ENCODE data around the gene EFNA1.

Gene EFNA1

GRCh38 chr1:155084722-155085503, 42.8 kb upstream of the EFNA1 start:
- Histone ChIP-seq H3K36me3 (ENCODE audit: control insufficient read depth, insufficient read depth, low read length) (no peaks in the 10 kb centered on the region), H3K27me3 (ENCODE audit: control insufficient read depth, insufficient read depth, low read length) (peaks cover 26% of the 10 kb centered on the region), H3K4me1 (ENCODE audit: control insufficient read depth, insufficient read depth, low read length) (peaks cover 16% of the 10 kb centered on the region), H3K27ac (ENCODE audit: low read depth, low read length) (peak overlapping the region; percentile 79), H3K9ac (ENCODE audit: low read length) (peak overlapping the region; percentile 69), H3K4me3 (ENCODE audit: low read length) (peak overlapping the region; percentile 86)

DNA sequence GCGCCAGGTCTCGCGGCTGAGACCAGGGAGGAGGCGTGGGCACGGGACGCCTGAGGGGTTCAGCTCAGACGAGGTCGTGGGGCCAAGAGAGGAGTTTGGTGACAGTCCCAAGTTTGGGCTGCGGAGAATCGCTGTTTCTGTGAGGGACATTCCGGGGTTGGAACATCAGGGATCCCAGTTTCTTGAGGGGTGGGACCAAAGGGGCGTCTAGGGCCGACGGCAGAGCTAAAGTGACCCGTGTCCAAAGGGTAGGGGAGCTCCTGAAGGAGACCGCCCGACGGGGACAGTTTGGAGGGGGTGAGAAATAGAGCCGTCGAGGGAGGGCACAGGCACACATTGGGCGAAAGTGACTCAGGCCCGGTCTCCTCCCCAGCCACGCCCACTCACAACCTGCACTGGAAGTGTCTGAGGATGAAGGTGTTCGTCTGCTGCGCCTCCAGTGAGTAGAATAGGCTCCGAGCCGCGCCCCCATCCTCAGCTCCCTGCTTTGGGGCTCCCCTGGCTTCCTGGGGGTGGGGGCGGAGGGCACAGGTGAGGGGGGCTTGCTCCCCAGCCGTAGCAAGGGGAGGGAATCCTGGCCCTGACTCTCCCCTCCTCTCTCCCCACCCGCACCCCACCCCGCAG, 42.1 kb upstream of the EFNA1 start:
- Histone ChIP-seq H3K27me3 (ENCODE audit: control insufficient read depth, insufficient read depth, low read length) (peaks cover 23% of the 10 kb centered on the region), H3K4me1 (ENCODE audit: control insufficient read depth, insufficient read depth, low read length) (peaks cover 14% of the 10 kb centered on the region), H3K9ac (ENCODE audit: low read length) (peak overlapping the region; percentile 58), H3K4me3 (ENCODE audit: low read length) (peak overlapping the region; percentile 86), H3K36me3 (ENCODE audit: control insufficient read depth, insufficient read depth, low read length) (no peaks in the 10 kb centered on the region), H3K27ac (ENCODE audit: low read depth, low read length) (peak overlapping the region; percentile 79)

- no peak overlapping the region for H3K9ac ChIP-seq (ENCODE audit: low read length)
- H3K4me3 ChIP-seq (ENCODE audit: low read length), result no peak overlapping the region
- H3K27me3 ChIP-seq (ENCODE audit: control insufficient read depth, insufficient read depth, low read length), result peaks cover 19% of the 10 kb centered on the region
- no peak overlapping the region for H3K27ac ChIP-seq (ENCODE audit: low read depth, low read length)
- H3K36me3 ChIP-seq (ENCODE audit: control insufficient read depth, insufficient read depth, low read length), result no peaks in the 10 kb centered on the region
- H3K4me1 ChIP-seq (ENCODE audit: control insufficient read depth, insufficient read depth, low read length), result peaks cover 9% of the 10 kb centered on the region
Observed at GRCh38 chr1:155086128-155086741, 41.4 kb upstream of the EFNA1 start.

- no peak overlapping the region for H3K4me3 ChIP-seq (ENCODE audit: low read length)
- H3K4me1 ChIP-seq (ENCODE audit: control insufficient read depth, insufficient read depth, low read length), result peaks cover 7% of the 10 kb centered on the region
- H3K9ac ChIP-seq (ENCODE audit: low read length), result no peak overlapping the region
- H3K36me3 ChIP-seq (ENCODE audit: control insufficient read depth, insufficient read depth, low read length), result no peaks in the 10 kb centered on the region
- no peak overlapping the region for H3K27ac ChIP-seq (ENCODE audit: low read depth, low read length)
- H3K27me3 ChIP-seq (ENCODE audit: control insufficient read depth, insufficient read depth, low read length), result peaks cover 15% of the 10 kb centered on the region
Observed at GRCh38 chr1:155086856-155087535, 40.7 kb upstream of the EFNA1 start.

- no peaks in the 10 kb centered on the region for H3K27me3 ChIP-seq (ENCODE audit: control insufficient read depth, insufficient read depth, low read length)
- no peak overlapping the region for H3K9ac ChIP-seq (ENCODE audit: low read length)
- no peak overlapping the region for H3K27ac ChIP-seq (ENCODE audit: low read depth, low read length)
- peaks cover 13% of the 10 kb centered on the region for H3K4me1 ChIP-seq (ENCODE audit: control insufficient read depth, insufficient read depth, low read length)
- no peaks in the 10 kb centered on the region for H3K36me3 ChIP-seq (ENCODE audit: control insufficient read depth, insufficient read depth, low read length)
- H3K4me3 ChIP-seq (ENCODE audit: low read length), result no peak overlapping the region
Observed at GRCh38 chr1:155091071-155092051, 36.3 kb upstream of the EFNA1 start.

DNA sequence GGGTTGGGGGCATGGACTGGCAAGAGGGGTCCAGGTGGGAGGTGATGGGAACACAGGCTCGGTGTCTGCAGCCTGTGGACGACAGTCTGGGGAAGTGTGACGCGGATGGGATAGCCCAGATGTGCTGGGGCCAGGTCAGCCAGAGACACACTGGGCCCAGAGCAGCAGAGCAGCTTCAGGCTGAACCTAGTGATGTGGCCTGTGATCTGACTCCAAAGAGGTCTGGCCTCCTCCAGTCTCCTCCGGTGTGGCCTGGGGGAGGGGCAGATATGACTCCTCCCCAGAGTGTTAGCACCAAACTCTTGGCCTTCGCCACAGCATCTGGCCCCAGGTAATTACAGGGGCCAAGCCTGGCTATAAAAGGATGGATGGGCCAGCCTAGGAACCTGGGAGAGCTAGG, 35.5 kb upstream of the EFNA1 start:
- no peak overlapping the region for H3K4me3 ChIP-seq (ENCODE audit: low read length)
- peaks cover 13% of the 10 kb centered on the region for H3K4me1 ChIP-seq (ENCODE audit: control insufficient read depth, insufficient read depth, low read length)
- no peaks in the 10 kb centered on the region for H3K27me3 ChIP-seq (ENCODE audit: control insufficient read depth, insufficient read depth, low read length)
- no peak overlapping the region for H3K9ac ChIP-seq (ENCODE audit: low read length)
- no peaks in the 10 kb centered on the region for H3K36me3 ChIP-seq (ENCODE audit: control insufficient read depth, insufficient read depth, low read length)
- H3K27ac ChIP-seq (ENCODE audit: low read depth, low read length), result no peak overlapping the region

DNA sequence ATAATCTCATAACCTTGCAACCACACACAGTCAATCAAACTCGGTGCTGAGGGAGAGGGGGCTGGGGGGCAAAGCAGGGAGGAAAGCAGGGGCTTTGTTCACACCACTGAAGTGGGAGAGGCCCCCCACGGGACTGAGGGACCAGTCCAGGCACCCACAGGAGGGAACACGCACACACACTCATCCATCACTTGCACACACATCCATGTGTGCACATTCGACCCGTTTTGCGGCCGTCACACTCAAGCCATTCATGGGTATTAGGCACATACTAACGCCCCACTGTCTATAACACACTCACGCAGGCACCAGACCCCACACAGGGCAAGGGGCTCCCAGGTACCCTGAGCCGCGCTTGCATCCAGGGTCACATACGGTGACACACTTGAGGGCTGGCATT, 35.0 kb upstream of the EFNA1 start:
- Histone ChIP-seq H3K4me3 (ENCODE audit: low read length) (no peak overlapping the region), H3K27ac (ENCODE audit: low read depth, low read length) (no peak overlapping the region), H3K27me3 (ENCODE audit: control insufficient read depth, insufficient read depth, low read length) (no peaks in the 10 kb centered on the region), H3K4me1 (ENCODE audit: control insufficient read depth, insufficient read depth, low read length) (peaks cover 13% of the 10 kb centered on the region), H3K36me3 (ENCODE audit: control insufficient read depth, insufficient read depth, low read length) (no peaks in the 10 kb centered on the region), H3K9ac (ENCODE audit: low read length) (no peak overlapping the region)

DNA sequence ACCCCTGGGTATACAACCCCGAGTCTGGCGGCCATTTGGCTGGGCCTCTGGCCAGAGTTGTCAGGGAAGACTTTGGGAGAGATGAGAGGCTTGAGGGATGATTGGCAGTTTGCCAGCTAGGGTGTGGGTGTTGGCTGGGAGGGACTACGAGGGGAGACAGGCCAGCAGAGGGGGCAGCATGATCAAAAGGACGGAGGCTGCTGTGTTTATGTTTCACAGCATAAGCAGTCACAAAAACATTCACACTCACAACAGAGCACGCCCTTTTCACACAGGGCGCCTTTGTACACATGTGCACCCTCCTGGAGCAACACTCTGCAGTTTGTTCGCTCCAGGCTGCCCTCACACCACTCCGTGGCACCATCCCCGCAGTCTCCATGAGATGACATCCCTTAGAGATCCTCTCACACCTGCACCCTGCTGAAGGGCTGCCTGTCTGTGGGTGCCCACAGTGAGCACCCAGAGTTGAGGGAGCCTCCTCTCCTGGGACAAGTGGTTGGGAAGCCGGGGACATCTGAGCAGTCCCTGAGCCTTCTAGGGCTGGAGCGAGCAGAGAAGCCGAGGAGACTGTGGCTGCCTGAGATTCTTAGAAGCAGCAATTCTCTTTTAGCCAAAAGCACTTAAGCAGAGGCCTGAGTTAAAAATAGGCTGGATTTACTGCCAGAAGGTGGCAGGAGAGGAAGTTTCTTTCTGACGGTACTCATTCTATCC, 33.6 kb upstream of the EFNA1 start:
- Histone ChIP-seq H3K36me3 (ENCODE audit: control insufficient read depth, insufficient read depth, low read length) (no peaks in the 10 kb centered on the region), H3K27me3 (ENCODE audit: control insufficient read depth, insufficient read depth, low read length) (no peaks in the 10 kb centered on the region), H3K27ac (ENCODE audit: low read depth, low read length) (peak overlapping the region; percentile 56), H3K9ac (ENCODE audit: low read length) (no peak overlapping the region), H3K4me3 (ENCODE audit: low read length) (peak overlapping the region; percentile 33), H3K4me1 (ENCODE audit: control insufficient read depth, insufficient read depth, low read length) (peaks cover 13% of the 10 kb centered on the region)

- Histone ChIP-seq H3K4me1 (ENCODE audit: control insufficient read depth, insufficient read depth, low read length) (peaks cover 13% of the 10 kb centered on the region), H3K9ac (ENCODE audit: low read length) (no peak overlapping the region), H3K27me3 (ENCODE audit: control insufficient read depth, insufficient read depth, low read length) (no peaks in the 10 kb centered on the region), H3K4me3 (ENCODE audit: low read length) (no peak overlapping the region), H3K27ac (ENCODE audit: low read depth, low read length) (peak overlapping the region; percentile 56), H3K36me3 (ENCODE audit: control insufficient read depth, insufficient read depth, low read length) (no peaks in the 10 kb centered on the region)
Observed at GRCh38 chr1:155094622-155094948, 33.1 kb upstream of the EFNA1 start.

- H3K4me3 ChIP-seq (ENCODE audit: low read length), result no peak overlapping the region
- no peak overlapping the region for H3K9ac ChIP-seq (ENCODE audit: low read length)
- H3K27ac ChIP-seq (ENCODE audit: low read depth, low read length), result no peak overlapping the region
- H3K27me3 ChIP-seq (ENCODE audit: control insufficient read depth, insufficient read depth, low read length), result no peaks in the 10 kb centered on the region
- H3K4me1 ChIP-seq (ENCODE audit: control insufficient read depth, insufficient read depth, low read length), result peaks cover 4% of the 10 kb centered on the region
- no peaks in the 10 kb centered on the region for H3K36me3 ChIP-seq (ENCODE audit: control insufficient read depth, insufficient read depth, low read length)
Observed at GRCh38 chr1:155099331-155099730, 28.3 kb upstream of the EFNA1 start.

GRCh38 chr1:155103325-155103724, 24.4 kb upstream of the EFNA1 start:
- H3K9ac ChIP-seq (ENCODE audit: low read length), result no peak overlapping the region
- no peak overlapping the region for H3K4me3 ChIP-seq (ENCODE audit: low read length)
- no peaks in the 10 kb centered on the region for H3K4me1 ChIP-seq (ENCODE audit: control insufficient read depth, insufficient read depth, low read length)

More at GRCh38 chr1:155103325-155103724, 24.4 kb upstream of the EFNA1 start:
- no peak overlapping the region for H3K27ac ChIP-seq (ENCODE audit: low read depth, low read length)
- no peaks in the 10 kb centered on the region for H3K27me3 ChIP-seq (ENCODE audit: control insufficient read depth, insufficient read depth, low read length)
- no peaks in the 10 kb centered on the region for H3K36me3 ChIP-seq (ENCODE audit: control insufficient read depth, insufficient read depth, low read length)
